SK-N-SH (cell line): ENCODE results near the gene ALDH3B1. TPM values are rescaled to one million over a fixed set of nuclear protein-coding genes. Genes with fewer than 3 reads are reported as not detected.

Source experiments
- CTCF ChIA-PET: fragments of 300-600, 350-600 bp; formaldehyde crosslinking; extraction: SDS; loops from one replicate; lab custom pipeline; 2021; lab: Yijun Ruan, JAX
- POLR2A ChIA-PET: fragments of 350-600 bp; sonication (Branson Sonifier 250); formaldehyde crosslinking; extraction: SDS; loops from one replicate; lab custom pipeline; 2020; ENCODE audit warnings: antibody characterized with exemption, inconsistent platforms; lab: Yijun Ruan, JAX
- DNase-seq: peaks from one replicate; pipeline ENCODE4 v3.0.0; 2012
- H2AFZ ChIP-seq: fragments of 200-600 bp; sonication (generic); 2 replicates; pipeline ENCODE4 v1.8.1; 2016; ENCODE audit warnings: antibody characterized with exemption, mild to moderate bottlenecking, low read depth
- H3F3A ChIP-seq: fragments of 200-600 bp; sonication (generic); replicated peaks from 2 replicates; pipeline ENCODE3; 2016; ENCODE audit warnings: antibody characterized with exemption, mild to moderate bottlenecking; ENCODE audit not compliant: insufficient read depth
- H3K27ac ChIP-seq, 2 experiments: fragments of 200-500 bp in 1 of 2; fragments of 200-600 bp in 1 of 2; sonication (Bioruptor generic) in 1 of 2; sonication (generic), shearing (Covaris generic) in 1 of 2; 2 replicates each; pipeline versions ENCODE4 v1.5.1 to v1.6.1; 2014 to 2016; ENCODE audit warnings: low read depth in 2 of 2, inconsistent platforms in 1 of 2, low read length in 1 of 2, mild to moderate bottlenecking in 1 of 2, mixed read lengths in 1 of 2
- H3K27me3 ChIP-seq: fragments of 200-600 bp; sonication (generic), shearing (Covaris generic); 2 replicates; pipeline ENCODE4 v1.6.1; 2016; ENCODE audit warnings: mixed run types; ENCODE audit not compliant: insufficient read depth
- H3K36me3 ChIP-seq, 2 experiments: fragments of 200-500 bp in 1 of 2; fragments of 200-600 bp in 1 of 2; sonication (Bioruptor generic) in 1 of 2; sonication (generic) in 1 of 2; replicated peaks in 1 of 2; 2 replicates each; pipeline versions ENCODE3 to v1.5.1; 2014 to 2016; ENCODE audit warnings: low read length in 1 of 2, mild to moderate bottlenecking in 1 of 2; ENCODE audit not compliant: insufficient read depth in 2 of 2, control insufficient read depth in 1 of 2
- H3K4me1 ChIP-seq, 2 experiments: fragments of 200-500 bp in 1 of 2; fragments of 200-600 bp in 1 of 2; sonication (Bioruptor generic) in 1 of 2; sonication (generic), shearing (Covaris generic) in 1 of 2; 2 replicates each; pipeline versions ENCODE4 v1.5.1 to v1.6.1; 2014 to 2016; ENCODE audit warnings: low read depth in 1 of 2, low read length in 1 of 2, mixed run types in 1 of 2; ENCODE audit not compliant: insufficient read depth in 2 of 2, control insufficient read depth in 1 of 2
- H3K4me2 ChIP-seq: fragments of 200-600 bp; sonication (generic), shearing (Covaris generic); 2 replicates; pipeline ENCODE4 v1.6.1; 2017; ENCODE audit warnings: mixed run types
- H3K4me3 ChIP-seq, 2 experiments: fragments of 200-500 bp in 1 of 2; fragments of 200-600 bp in 1 of 2; sonication (Bioruptor generic) in 1 of 2; sonication (generic), shearing (Covaris generic) in 1 of 2; 2 replicates each; pipeline versions ENCODE4 v1.5.1 to v1.8.1; 2014 to 2016; ENCODE audit warnings: low read depth in 2 of 2, inconsistent platforms in 1 of 2, low read length in 1 of 2, mild to moderate bottlenecking in 1 of 2, mixed read lengths in 1 of 2, moderate library complexity in 1 of 2
- H3K79me2 ChIP-seq: fragments of 200-600 bp; sonication (generic); 2 replicates; pipeline ENCODE4 v1.8.1; 2017; ENCODE audit warnings: mild to moderate bottlenecking; ENCODE audit not compliant: insufficient read depth
- H3K9ac ChIP-seq: fragments of 200-600 bp; sonication (generic); 2 replicates; pipeline ENCODE4 v1.6.1; 2017; ENCODE audit warnings: mixed run types
- H3K9me2 ChIP-seq: fragments of 200-600 bp; sonication (generic); 2 replicates; pipeline ENCODE4 v1.6.1; 2017; ENCODE audit warnings: mixed run types
- H3K9me3 ChIP-seq: fragments of 200-600 bp; sonication (generic); 2 replicates; pipeline ENCODE4 v1.6.1; 2017; ENCODE audit warnings: mixed run types, mild to moderate bottlenecking, moderate library complexity
- H4K20me1 ChIP-seq: fragments of 200-600 bp; sonication (generic); 2 replicates; pipeline ENCODE4 v1.6.1; 2017; ENCODE audit warnings: mild to moderate bottlenecking, mixed run types; ENCODE audit not compliant: insufficient read depth
- ELF1 ChIP-seq: IDR thresholded peaks from 2 replicates; pipeline ENCODE4 v1.4.0; 2012
- EP300 ChIP-seq, 2 experiments: IDR thresholded peaks; 2 replicates each; pipeline versions ENCODE4 v1.4.0 to v1.6.1; 2012; ENCODE audit warnings: borderline replicate concordance in 1 of 2, low read depth in 1 of 2, low read length in 1 of 2
- GATA2 ChIP-seq: sonication (generic); formaldehyde crosslinking; IDR thresholded peaks from 2 replicates; pipeline ENCODE4 v1.5.0; 2020; ENCODE audit warnings: mild to moderate bottlenecking, missing genetic modification reagents
- RAD21 ChIP-seq: IDR thresholded peaks from 2 replicates; pipeline ENCODE4 v1.6.1; 2012; ENCODE audit warnings: mild to moderate bottlenecking, low read length
- SMC3 ChIP-seq: IDR thresholded peaks from 2 replicates; pipeline ENCODE4 v1.6.1; 2012; ENCODE audit warnings: low read depth, low read length, improper control_type of control experiment
- WGBS: methylation state at CpG from one replicate; pipeline ENCODE4 v1.1.6; 2017; ENCODE audit warnings: low lambda C conversion rate; 5-methylcytosine and 5-hydroxymethylcytosine counted together
- polyA plus RNA-seq, 3 experiments: library from polyadenylated mRNA; depleted of rRNA; stranded (reverse); fragments of >200 nt; gene quantifications; 2 replicates each; pipeline ENCODE4 v1.2.3, GENCODE V29; 2012
- TF ChIP-seq, protein P1 (sequence below): fragments of 150-350 bp; IDR thresholded peaks from 2 replicates; pipeline ENCODE4 v1.6.1; 2017; ENCODE audit warnings: antibody characterized with exemption, low read length, low read depth, borderline replicate concordance
- TF ChIP-seq, protein P2 (sequence below): fragments of 200-600 bp; sonication (generic); IDR thresholded peaks from 2 replicates; pipeline ENCODE4 v1.6.1; 2017; ENCODE audit warnings: antibody characterized with exemption, mild to moderate bottlenecking, moderate library complexity

ALDH3B1 gene
- polyA plus RNA-seq, 1 of the 3 experiments (the other 2 are of a cell fraction), result 14.9 TPM

DNA sequence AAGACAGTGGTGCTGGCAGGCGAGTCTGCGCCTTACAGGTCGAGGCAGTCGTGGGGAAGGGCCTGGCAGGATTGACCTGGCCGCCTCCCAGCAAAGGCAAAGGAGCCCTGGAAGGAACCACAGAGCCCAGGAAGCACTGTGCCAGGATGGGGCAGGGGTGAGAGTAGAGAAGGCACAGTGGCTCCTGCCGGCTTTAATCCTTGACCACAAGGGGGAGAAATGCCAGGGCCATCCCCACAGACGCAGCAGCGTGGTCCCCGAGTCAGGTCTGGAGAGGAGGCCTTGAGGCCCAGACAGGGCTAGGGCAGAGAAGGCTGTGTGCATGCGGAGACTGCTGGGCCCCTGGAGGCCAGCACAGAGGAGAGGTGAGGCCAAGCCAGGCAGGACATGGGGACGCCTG, 10.4 kb downstream of the ALDH3B1 start:
- no peak overlapping the region for H3K4me2 ChIP-seq
- H3K27me3 ChIP-seq, result no peaks in the 10 kb centered on the region
- no peak overlapping the region for H3K4me3 ChIP-seq
- WGBS, result 47% methylated on average over 11 of the region's 11 CpGs
- no peak overlapping the region for H2AFZ ChIP-seq
- H3F3A ChIP-seq, result peaks cover 10% of the 10 kb centered on the region
- H3K9me3 ChIP-seq, result no peaks in the 10 kb centered on the region
- no peaks in the 10 kb centered on the region for H4K20me1 ChIP-seq
- no peaks in the 10 kb centered on the region for H3K79me2 ChIP-seq
- POLR2A ChIA-PET, result interaction anchor here (1.4 kb wide), 1 partner anchor 17 kb away, joined by 5 read pairs; no protein-coding TSS in a partner anchor
- H3K27ac ChIP-seq, result peak overlapping the region; percentile 19 to 26; a peak in 3 of 4 replicates
- TF ChIP-seq SMC3, result peak; percentile 59
- TF ChIP-seq, protein P1, sequence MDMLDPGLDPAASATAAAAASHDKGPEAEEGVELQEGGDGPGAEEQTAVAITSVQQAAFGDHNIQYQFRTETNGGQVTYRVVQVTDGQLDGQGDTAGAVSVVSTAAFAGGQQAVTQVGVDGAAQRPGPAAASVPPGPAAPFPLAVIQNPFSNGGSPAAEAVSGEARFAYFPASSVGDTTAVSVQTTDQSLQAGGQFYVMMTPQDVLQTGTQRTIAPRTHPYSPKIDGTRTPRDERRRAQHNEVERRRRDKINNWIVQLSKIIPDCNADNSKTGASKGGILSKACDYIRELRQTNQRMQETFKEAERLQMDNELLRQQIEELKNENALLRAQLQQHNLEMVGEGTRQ, result no peak
- TF ChIP-seq, protein P2, sequence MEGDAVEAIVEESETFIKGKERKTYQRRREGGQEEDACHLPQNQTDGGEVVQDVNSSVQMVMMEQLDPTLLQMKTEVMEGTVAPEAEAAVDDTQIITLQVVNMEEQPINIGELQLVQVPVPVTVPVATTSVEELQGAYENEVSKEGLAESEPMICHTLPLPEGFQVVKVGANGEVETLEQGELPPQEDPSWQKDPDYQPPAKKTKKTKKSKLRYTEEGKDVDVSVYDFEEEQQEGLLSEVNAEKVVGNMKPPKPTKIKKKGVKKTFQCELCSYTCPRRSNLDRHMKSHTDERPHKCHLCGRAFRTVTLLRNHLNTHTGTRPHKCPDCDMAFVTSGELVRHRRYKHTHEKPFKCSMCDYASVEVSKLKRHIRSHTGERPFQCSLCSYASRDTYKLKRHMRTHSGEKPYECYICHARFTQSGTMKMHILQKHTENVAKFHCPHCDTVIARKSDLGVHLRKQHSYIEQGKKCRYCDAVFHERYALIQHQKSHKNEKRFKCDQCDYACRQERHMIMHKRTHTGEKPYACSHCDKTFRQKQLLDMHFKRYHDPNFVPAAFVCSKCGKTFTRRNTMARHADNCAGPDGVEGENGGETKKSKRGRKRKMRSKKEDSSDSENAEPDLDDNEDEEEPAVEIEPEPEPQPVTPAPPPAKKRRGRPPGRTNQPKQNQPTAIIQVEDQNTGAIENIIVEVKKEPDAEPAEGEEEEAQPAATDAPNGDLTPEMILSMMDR, result peak; percentile 57
- peak; percentile 46 for TF ChIP-seq RAD21
- no peak for TF ChIP-seq EP300 (IDR thresholded peaks at IDR 0.05; ENCODE audit: borderline replicate concordance in 1 of 2, low read depth in 1 of 2, low read length in 1 of 2)
- no peak for TF ChIP-seq GATA2 (CRISPR knock-in tag)
- TF ChIP-seq, all 33 proteins: peak for 3
- peak; percentile 82 for DNase-seq
- CTCF ChIA-PET, result interaction anchor here (0.6 to 2.6 kb wide), 3 partner anchors 15 to 188 kb away, joined by 3 to 11 read pairs (median 4); no protein-coding TSS in a partner anchor
- Histone ChIP-seq H3K36me3 (no peaks in the 10 kb centered on the region), H3K9me2 (no peaks in the 10 kb centered on the region), H3K4me1 (peaks cover 0 to 18% of the 10 kb centered on the region in 2 experiments; a peak in 1 of 4 replicates), H3K9ac (no peak overlapping the region)

GRCh38 chr11:68021167-68021787, 11.2 kb downstream of the ALDH3B1 start:
- Histone ChIP-seq H3K4me1 (peaks cover 0 to 18% of the 10 kb centered on the region in 2 experiments; a peak in 1 of 4 replicates), H4K20me1 (no peaks in the 10 kb centered on the region), H3K27me3 (no peaks in the 10 kb centered on the region), H3K9ac (no peak overlapping the region), H3F3A (peaks cover 10% of the 10 kb centered on the region), H3K4me2 (no peak overlapping the region), H2AFZ (no peak overlapping the region), H3K36me3 (no peaks in the 10 kb centered on the region), H3K27ac (peak overlapping the region; percentile 19 to 26; a peak in 2 of 4 replicates), H3K4me3 (no peak overlapping the region), H3K79me2 (no peaks in the 10 kb centered on the region), H3K9me3 (no peaks in the 10 kb centered on the region), H3K9me2 (no peaks in the 10 kb centered on the region)
- CTCF ChIA-PET, result interaction anchor here (0.6 to 2.6 kb wide), 4 partner anchors 15 to 188 kb away, joined by 3 to 11 read pairs (median 4); no protein-coding TSS in a partner anchor
- POLR2A ChIA-PET, result interaction anchor here (1.4 kb wide), 1 partner anchor 16 kb away, joined by 5 read pairs; no protein-coding TSS in a partner anchor
- TF ChIP-seq, protein P2, result 0 out of 2 replicates have a peak, but pooled peaks have one; percentile 34
- peak; percentile 25 for TF ChIP-seq SMC3
- no peak for TF ChIP-seq ELF1
- peak; percentile 40; the same call in 1 of the 2 replicates for TF ChIP-seq RAD21
- DNase-seq, result peak; percentile 64
- 88% methylated on average over 13 of the region's 27 CpGs for WGBS
